ENCODE data around the gene EPHA1.

EPHA1 gene

DNA sequence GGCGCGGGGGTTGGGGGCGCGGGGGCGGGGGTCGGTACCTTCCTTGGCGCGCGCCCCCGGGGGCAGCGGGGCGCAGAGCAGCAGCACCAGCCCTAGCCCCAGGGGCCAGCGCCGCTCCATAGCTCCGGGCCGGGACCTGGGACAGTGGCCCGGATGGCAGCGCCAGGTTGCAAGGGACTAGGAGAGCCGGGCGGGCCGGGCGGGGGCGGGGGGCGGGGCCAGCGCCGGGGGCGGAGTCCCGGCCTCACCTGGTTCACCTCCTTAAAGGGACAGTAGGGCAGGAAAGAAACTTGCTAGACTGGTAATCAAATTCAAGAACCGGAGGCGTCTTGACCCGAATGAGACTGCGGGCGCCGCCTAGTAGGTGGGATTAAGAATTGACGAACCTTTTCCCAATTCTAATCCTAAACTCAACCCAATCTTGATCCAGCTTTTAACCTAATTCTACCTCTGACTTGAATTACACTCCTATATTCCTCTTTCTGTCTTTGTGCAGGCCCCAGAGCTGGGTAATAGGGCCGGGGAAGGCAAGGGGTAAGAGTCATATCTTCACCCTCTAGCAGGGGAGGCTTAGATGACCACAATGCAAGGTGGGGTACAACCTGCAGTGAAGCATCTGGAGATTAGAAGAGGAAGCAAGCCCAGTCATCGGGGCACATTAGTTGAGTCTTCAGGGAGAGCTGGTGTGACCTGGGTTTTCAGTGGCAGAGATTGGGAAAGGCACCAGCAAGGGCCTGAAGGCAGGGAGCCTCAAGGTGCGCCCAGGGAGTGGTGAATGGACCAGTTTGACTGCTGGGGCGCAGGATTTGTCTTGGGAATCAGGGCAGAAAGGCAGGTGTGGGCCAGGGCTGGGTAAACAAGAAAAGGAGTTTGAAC lies at the start of gene EPHA1:
Gene EPHA1 (minus strand): TSS at position 171 of the 876 bp plus-strand sequence. CDS start 51 bp downstream, at position 120.
- DNase-seq: peak; percentile 59

GRCh38 chr7:143458263-143458662 lies 49.6 kb upstream of the EPHA1 start:
- no peak for DNase-seq

GRCh38 chr7:143456992-143457793 lies 48.5 kb upstream of the EPHA1 start:
- no peak for DNase-seq

DNA sequence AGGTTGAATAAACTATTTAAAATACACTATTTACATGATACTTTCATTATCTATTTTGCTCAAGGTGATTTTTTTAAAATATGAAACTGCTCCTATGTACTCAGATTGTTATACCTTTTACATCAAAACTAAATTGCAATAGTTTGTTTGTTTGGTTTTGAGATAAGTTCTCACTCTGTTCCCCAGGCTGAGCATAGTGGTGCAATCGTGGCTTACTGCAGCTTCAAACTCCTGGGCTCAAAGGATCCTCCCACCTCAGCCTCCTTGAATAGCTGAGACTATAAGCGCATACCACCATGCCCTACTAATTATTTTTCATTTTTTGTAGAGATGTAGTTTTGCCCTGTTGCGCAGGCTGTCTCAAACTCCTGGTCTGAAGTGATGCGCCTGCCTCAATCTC lies 47.3 kb upstream of the EPHA1 start:
- DNase-seq: no peak

DNA sequence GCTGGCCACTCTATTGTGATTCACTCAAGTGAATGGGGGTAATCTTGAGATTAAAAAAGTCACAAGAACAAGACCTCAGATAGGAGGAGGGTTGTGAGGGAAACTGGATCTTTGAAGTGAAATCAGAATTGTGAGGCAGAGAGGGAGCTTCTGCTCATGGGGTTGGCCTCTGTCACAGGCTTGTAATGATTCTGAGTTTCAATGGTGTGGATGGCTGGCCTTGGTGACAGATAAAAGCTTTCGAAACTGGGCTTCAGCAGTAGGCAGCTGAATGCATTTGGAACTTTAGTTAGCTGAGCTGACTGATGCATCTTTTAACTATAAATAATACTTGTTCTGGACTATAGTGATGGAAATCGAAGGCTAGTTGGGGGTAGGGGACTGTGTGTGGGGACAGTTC lies 46.8 kb upstream of the EPHA1 start:
- no peak for DNase-seq

DNA sequence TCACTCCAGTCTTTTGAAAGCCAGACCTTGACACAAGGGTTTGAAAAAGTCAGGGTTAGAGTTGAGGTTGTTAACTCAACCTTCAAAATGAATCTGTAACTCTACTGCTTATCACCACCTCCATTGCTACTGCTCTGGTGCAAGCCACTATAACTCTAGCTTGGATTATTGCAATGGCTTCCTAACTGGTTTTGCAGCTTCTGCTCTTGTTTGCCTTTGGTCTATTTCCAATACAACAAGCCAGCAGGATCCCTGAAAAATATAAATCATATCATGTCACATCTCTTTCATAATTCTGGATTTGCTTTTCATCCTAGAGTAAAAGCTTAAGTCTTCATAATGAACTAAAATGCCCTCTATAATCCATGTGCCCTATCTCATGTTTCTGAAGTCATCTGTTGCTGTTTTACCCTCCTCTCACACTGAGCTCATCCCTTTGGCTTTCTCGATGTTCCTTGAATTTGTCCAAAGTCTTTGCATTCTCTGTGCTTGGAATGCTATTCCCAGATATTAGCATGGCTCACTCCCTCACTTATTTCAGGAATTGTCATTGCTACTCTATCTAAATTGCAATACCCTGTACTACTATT lies 45.5 kb upstream of the EPHA1 start:
- no peak for DNase-seq

DNA sequence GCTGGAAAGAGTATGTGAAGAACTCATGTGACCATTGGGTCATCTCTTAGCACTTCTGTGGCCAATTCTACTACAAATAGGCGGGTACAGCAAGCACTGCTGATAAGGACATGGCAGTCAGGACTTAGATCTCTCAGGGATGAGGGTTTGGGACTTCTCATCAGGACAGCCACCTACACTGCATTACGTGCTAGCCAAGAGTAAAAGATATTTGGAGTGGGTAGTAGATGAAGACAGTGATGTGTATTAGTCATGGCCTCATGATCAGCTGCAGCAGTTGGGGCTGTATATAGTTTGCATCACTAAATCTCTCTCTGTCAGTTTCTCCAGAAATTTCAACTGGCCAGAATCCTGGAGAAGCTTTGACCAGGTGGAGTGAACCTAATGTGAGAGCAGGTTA lies 43.8 kb upstream of the EPHA1 start:
- no peak for DNase-seq

- DNase-seq: no peak
These were observed 43.1 kb upstream of the EPHA1 start for GRCh38 chr7:143451746-143452145.

DNA sequence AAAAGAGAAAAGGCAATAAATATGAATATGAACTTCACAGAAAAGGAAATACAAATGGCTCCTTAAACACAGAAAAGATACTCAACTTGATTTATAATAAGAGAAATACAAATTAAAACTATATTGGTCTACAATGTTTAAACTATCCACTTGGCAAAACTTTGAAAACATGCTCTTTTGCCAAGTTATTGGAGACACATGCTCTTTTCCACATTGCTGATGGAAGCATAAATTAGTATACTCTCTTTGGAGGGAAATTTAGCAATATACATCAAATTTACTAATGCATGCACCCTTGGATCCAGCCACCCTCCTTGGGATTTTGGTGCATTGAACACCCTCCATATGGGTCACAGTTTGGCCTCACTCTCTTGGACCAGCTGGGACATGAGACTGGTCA lies 42.5 kb upstream of the EPHA1 start:
- DNase-seq: no peak

DNA sequence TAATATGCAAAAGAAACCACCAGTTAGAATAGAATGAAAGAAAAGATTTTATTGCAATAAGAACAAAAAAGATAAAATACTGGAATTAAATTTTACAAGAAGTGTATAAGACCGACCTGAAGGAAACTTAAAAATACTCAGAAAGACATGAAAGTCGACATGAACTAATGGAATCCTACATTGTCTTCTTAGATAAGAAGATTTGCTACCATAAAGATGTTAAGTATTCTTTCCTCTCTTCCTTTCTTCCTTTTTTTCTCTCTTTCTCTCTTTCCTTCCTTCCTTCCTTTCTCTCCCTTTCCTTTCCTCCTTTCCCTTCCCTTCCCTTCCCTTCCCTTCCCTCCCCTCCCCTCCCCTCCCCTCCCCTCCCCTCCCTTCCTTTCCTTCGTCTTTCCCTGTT lies 41.1 kb upstream of the EPHA1 start:
- DNase-seq: no peak

GRCh38 chr7:143448429-143448828 lies 39.8 kb upstream of the EPHA1 start:
- no peak for DNase-seq

GRCh38 chr7:143447466-143447865 lies 38.8 kb upstream of the EPHA1 start:
- DNase-seq: no peak

GRCh38 chr7:143444785-143445184 lies 36.1 kb upstream of the EPHA1 start:
- no peak for DNase-seq

DNA sequence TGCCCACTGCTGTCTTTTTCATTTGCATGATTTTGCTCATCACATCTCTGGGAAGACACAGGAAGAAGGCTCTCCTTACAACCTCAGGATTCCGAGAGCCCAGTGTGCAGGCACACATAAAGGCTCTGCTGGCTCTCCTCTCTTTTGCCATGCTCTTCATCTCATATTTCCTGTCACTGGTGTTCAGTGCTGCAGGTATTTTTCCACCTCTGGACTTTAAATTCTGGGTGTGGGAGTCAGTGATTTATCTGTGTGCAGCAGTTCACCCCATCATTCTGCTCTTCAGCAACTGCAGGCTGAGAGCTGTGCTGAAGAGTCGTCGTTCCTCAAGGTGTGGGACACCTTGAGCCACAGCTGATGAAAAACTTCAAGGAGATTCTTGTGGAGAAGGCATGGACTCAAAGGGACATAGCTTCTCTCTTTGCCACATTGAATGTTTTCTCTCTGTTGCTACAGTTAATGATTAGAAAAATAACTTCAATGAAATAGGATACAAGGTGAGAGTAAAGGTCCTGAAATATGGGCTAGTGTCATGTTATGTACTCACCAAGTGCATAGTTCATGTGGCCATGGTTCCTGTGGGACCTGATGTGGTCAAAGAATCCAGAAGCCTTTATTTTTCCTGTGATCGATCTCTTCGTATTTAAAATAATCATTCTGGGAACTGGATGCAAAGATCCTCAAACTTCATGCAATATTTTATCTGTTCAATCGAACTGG lies 35.6 kb upstream of the EPHA1 start:
- no peak for DNase-seq

DNA sequence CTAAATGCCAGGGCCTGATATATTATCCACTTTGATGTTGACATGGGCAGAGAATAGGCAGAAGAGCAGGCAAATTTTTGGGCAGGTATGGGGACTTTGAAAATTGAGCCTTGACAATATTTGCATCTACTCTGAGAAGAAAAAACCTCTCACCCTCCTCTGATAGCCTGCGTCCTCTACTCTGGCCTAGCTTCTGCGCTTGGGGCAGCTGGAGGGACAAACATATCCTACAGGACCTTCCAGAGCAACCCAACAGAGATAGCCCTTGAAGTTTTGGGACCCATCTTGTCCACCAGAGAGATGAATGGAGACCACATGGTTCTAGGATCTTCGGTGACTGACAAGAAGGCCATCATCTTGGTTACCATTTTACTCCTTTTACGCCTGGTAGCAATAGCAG lies 34.5 kb upstream of the EPHA1 start, which contains the start of gene TAS2R60:
Gene TAS2R60 (plus strand): TSS at position 301 of the 400 bp plus-strand sequence. CDS start 0 bp downstream, at position 301.
- DNase-seq: no peak

GRCh38 chr7:143439866-143440265 lies 31.2 kb upstream of the EPHA1 start:
- DNase-seq: no peak

GRCh38 chr7:143437578-143437977 lies 28.9 kb upstream of the EPHA1 start:
- no peak for DNase-seq

GRCh38 chr7:143436325-143436946 lies 27.8 kb upstream of the EPHA1 start:
- no peak for DNase-seq

DNA sequence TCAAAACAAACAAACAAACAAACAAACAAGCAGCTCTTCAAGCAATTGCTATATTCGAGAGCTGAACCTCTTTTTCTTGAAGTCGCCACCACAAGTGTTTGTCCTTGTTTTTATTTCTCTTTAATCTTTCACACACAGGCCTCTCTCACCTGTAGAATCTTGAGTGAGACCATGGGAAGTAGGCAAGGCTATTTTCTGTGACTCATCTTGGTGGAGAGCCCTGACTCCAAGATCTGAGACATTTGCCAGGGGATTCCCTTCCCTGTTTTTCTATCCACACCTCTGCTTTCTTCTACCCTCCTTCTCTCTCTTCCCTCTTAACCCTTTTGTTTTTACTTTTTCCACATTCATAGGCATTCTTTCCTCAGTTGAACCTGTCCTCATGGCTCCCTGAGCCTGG lies 26.6 kb upstream of the EPHA1 start:
- no peak for DNase-seq

- DNase-seq: no peak
These were observed 26.0 kb upstream of the EPHA1 start for GRCh38 chr7:143434660-143435059.

GRCh38 chr7:143433759-143434158 lies 25.1 kb upstream of the EPHA1 start:
- DNase-seq: no peak

DNA sequence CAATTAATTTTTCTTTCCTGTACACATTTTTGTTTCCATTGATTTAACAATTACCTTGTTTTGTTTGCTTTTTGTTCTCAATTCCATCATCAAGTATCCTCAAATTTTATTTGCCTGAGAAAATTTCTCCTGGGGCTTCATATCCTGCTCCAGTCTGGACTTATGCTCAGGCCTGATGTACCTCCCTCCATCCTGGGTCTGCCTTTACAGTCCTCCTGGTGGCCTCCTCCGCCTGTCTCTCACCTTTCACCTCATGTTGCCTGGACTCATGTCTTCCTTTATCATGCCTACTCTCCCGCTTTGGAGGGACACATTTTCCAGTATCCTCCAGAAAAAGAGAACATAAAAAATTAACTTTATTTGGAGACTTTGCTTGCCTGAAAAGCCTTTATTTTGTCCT lies 22.5 kb upstream of the EPHA1 start:
- DNase-seq: no peak
